ENCODE results near the gene ST6GALNAC3. TPM values are rescaled to one million over a fixed set of nuclear protein-coding genes. Genes with fewer than 3 reads are reported as not detected.

Gene ST6GALNAC3
- total RNA-seq, 4 donors from 2014 or later: 5.9 to 29.8 (median 11.7) TPM

- no peak for TF ChIP-seq CTCF (IDR thresholded peaks at IDR 0.05; ENCODE audit: low read depth)
Measured at GRCh38 chr1:76583235-76583868, 508.8 kb downstream of the ST6GALNAC3 start.

- no peak for TF ChIP-seq CTCF (IDR thresholded peaks at IDR 0.05; ENCODE audit: low read depth)
Measured at GRCh38 chr1:76583875-76584477, 509.4 kb downstream of the ST6GALNAC3 start.

- TF ChIP-seq CTCF (IDR thresholded peaks at IDR 0.05; ENCODE audit: low read depth): no peak
Measured at GRCh38 chr1:76585980-76586674, 511.6 kb downstream of the ST6GALNAC3 start.

- TF ChIP-seq CTCF (IDR thresholded peaks at IDR 0.05; ENCODE audit: low read depth): no peak
Measured at GRCh38 chr1:76587212-76587611, 512.7 kb downstream of the ST6GALNAC3 start.

- TF ChIP-seq CTCF (IDR thresholded peaks at IDR 0.05; ENCODE audit: low read depth): no peak
Measured at GRCh38 chr1:76591461-76591860, 516.9 kb downstream of the ST6GALNAC3 start.

GRCh38 chr1:76591963-76592362 is 517.4 kb downstream of the ST6GALNAC3 start:
- no peak for TF ChIP-seq CTCF (IDR thresholded peaks at IDR 0.05; ENCODE audit: low read depth)

GRCh38 chr1:76593141-76593540 is 518.6 kb downstream of the ST6GALNAC3 start:
- no peak for TF ChIP-seq CTCF (IDR thresholded peaks at IDR 0.05; ENCODE audit: low read depth)

Data from subcutaneous adipose tissue (tissue), 4 donors.